Right atrium auricular region (tissue), 2 donors: ENCODE data around the gene POU6F2. TPM values are rescaled to one million over a fixed set of nuclear protein-coding genes. Genes with fewer than 3 reads are reported as not detected.
"Not testable (repeated sequence)": the region's sequence is repeated elsewhere in the genome, so short reads cannot be mapped to it uniquely, and the experiment has no call there.

Experiments used
- DNase-seq: peaks from one replicate; pipeline ENCODE4 v3.0.0-alpha.2; 2019; ENCODE audit warnings: low spot score
- H3K27ac ChIP-seq, 2 donors: fragments of 200-600 bp; sonication (generic); 1 replicate in 1 of 2; 2 replicates in 1 of 2; pipeline ENCODE4 v1.5.1; 2016 to 2019
- H3K27me3 ChIP-seq, 2 donors: fragments of 200-600 bp; sonication (generic); one replicate each; pipeline versions ENCODE4 v1.5.1 to v1.6.0; 2017 to 2019
- H3K36me3 ChIP-seq: fragments of 200-600 bp; sonication (generic); one replicate; pipeline ENCODE4 v1.5.1; 2016
- H3K4me1 ChIP-seq, 2 donors: fragments of 200-600 bp; sonication (generic); one replicate each; pipeline versions ENCODE4 v1.5.1 to v1.6.0; 2017 to 2019
- H3K4me3 ChIP-seq, 2 donors: fragments of 200-600 bp; sonication (generic); 1 replicate in 1 of 2; 2 replicates in 1 of 2; pipeline ENCODE4 v1.5.1; 2017 to 2019; ENCODE audit warnings: mild to moderate bottlenecking in 1 of 2, moderate library complexity in 1 of 2
- H3K9me3 ChIP-seq, 2 donors: fragments of 200-600 bp; sonication (generic); one replicate each; pipeline ENCODE4 v1.5.1; 2019
- CTCF ChIP-seq, 2 donors: fragments of 200-600 bp; sonication (generic); IDR thresholded peaks; one replicate each; pipeline ENCODE4 v1.5.1; 2019; ENCODE audit warnings: antibody characterized with exemption in 2 of 2
- total RNA-seq, 2 donors: library from RNA; depleted of rRNA; stranded (reverse); fragments of >200 nt; gene quantifications; one replicate each; pipeline ENCODE4 v1.1.0, GENCODE V29; 2016

The POU6F2 gene
- total RNA-seq, 2 donors from 2014 or later = 0.85 to 1.5 TPM

GRCh38 chr7:39321245-39321644 lies 343.5 kb downstream of the POU6F2 start:
- no peak overlapping the region for H3K27ac ChIP-seq
- H3K9me3 ChIP-seq = no peaks in the 10 kb centered on the region
- no peaks in the 10 kb centered on the region for H3K27me3 ChIP-seq
- H3K4me3 ChIP-seq = no peak overlapping the region
- TF ChIP-seq CTCF (IDR thresholded peaks at IDR 0.05) = no peak
- DNase-seq = no peak
- H3K4me1 ChIP-seq = no peaks in the 10 kb centered on the region
- no peaks in the 10 kb centered on the region for H3K36me3 ChIP-seq

- TF ChIP-seq CTCF (IDR thresholded peaks at IDR 0.05) = no peak
- H3K4me1 ChIP-seq = no peaks in the 10 kb centered on the region
- H3K9me3 ChIP-seq = no peaks in the 10 kb centered on the region
- no peak for DNase-seq
- H3K4me3 ChIP-seq = no peak overlapping the region
- H3K27ac ChIP-seq = no peak overlapping the region
- H3K36me3 ChIP-seq = no peaks in the 10 kb centered on the region
- no peaks in the 10 kb centered on the region for H3K27me3 ChIP-seq
These were observed 344.3 kb downstream of the POU6F2 start for GRCh38 chr7:39321909-39322498.

- Histone ChIP-seq H3K27me3 (no peaks in the 10 kb centered on the region), H3K9me3 (no peaks in the 10 kb centered on the region), H3K36me3 (no peaks in the 10 kb centered on the region), H3K27ac (no peak overlapping the region), H3K4me3 (no peak overlapping the region), H3K4me1 (no peaks in the 10 kb centered on the region)
- no peak for DNase-seq
- no peak for TF ChIP-seq CTCF (IDR thresholded peaks at IDR 0.05)
These were observed 346.5 kb downstream of the POU6F2 start for GRCh38 chr7:39324139-39324760.

- DNase-seq, H3K4me3 ChIP-seq, H3K27ac ChIP-seq, H3K9me3 ChIP-seq, H3K4me1 ChIP-seq, H3K36me3 ChIP-seq, H3K27me3 ChIP-seq: not testable (repeated sequence)
These were observed 353.9 kb downstream of the POU6F2 start for GRCh38 chr7:39331607-39332006.

- H3K4me3 ChIP-seq = no peak overlapping the region
- H3K36me3 ChIP-seq = no peaks in the 10 kb centered on the region
- H3K27me3 ChIP-seq = no peaks in the 10 kb centered on the region
- H3K27ac ChIP-seq = no peak overlapping the region
- H3K9me3 ChIP-seq = no peaks in the 10 kb centered on the region
- DNase-seq = no peak
- TF ChIP-seq CTCF (IDR thresholded peaks at IDR 0.05) = no peak
- no peaks in the 10 kb centered on the region for H3K4me1 ChIP-seq
These were observed 354.4 kb downstream of the POU6F2 start for GRCh38 chr7:39332142-39332541.

- Histone ChIP-seq H3K4me3 (no peak overlapping the region), H3K27ac (no peak overlapping the region), H3K4me1 (no peaks in the 10 kb centered on the region), H3K27me3 (no peaks in the 10 kb centered on the region), H3K9me3 (no peaks in the 10 kb centered on the region), H3K36me3 (no peaks in the 10 kb centered on the region)
- DNase-seq = no peak
- no peak for TF ChIP-seq CTCF (IDR thresholded peaks at IDR 0.05)
These were observed 356.0 kb downstream of the POU6F2 start for GRCh38 chr7:39333701-39334100.
